Amygdala (tissue), 56 donors: ENCODE results near the gene GMNN.
"Not testable (repeated sequence)": the region's sequence is repeated elsewhere in the genome, so short reads cannot be mapped to it uniquely, and the experiment has no call there.

Experiments used
- DNase-seq, 56 donors: peaks; one replicate each; lab custom pipeline; 2025; lab: John Stamatoyannopoulos, UW

The GMNN gene

GRCh38 chr6:24761193-24761835 lies 13.4 kb upstream of the GMNN start:
- DNase-seq: no peak

DNA sequence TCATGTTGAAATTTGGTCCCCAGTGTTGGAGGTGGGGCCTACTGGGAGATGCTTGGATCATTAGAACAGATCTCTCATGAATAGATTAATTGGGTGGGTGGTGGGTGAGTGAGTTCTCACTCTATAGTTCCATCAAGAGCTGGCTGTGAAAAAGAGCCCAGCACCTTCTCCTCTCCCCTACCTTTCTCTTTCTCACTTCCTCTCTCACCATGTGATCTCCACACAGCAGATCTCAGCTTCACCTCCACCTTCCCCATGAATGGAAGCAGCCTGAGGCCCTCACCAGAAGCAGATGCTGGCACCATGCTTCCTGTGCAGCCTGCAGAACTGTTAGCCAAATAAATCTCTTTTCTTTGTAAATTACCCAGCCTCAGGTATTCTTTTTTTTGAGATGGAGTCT lies 12.9 kb upstream of the GMNN start:
- no peak for DNase-seq

- DNase-seq: no peak
These were observed 11.2 kb upstream of the GMNN start for GRCh38 chr6:24763578-24763977.

DNA sequence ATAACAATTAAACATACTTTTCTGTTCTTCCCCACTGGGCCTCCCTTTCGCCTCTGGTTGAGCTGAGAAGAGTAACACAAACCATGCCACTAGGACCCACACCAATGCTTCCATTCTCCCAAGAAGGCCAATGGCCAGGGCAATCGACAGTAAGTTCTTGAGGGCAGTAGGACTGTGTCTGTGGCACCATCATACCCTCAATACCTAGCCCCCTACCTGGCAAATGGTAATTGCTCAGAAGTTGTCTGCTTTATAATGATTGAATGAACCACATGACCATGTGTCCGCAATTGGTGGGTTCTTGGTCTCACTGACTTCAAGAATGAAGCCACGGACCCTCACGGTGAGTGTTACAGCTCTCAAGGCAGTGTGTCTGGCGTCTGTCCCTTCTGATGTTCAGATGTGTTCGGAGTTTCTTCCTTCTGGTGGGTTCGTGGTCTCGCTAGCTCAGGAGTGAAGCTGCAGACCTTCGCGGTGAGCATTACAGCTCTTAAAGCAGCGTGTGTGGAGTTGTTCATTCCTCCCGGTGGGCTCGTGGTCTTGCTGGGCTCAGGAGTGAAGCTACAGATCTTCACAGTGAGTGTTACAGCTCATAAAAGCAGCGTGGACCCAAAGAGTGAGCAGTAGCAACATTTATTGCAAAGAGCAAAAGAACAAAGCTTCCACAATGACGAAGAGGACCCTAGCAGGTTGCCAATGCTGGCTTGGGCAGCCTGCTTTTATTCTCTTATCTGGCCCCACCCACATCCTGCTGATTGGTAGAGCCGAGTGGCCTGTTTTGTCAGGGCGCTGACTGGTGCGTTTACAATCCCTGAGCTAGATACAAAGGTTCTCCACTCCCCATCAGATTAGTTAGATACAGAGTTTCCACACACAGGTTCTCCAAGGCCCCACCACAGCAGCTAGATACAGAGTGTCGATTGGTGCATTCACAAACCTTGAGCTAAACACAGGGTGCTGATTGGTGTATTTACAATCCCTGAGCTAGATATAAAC lies 9.6 kb upstream of the GMNN start:
- DNase-seq: not testable (repeated sequence)

GRCh38 chr6:24765968-24766367 lies 8.8 kb upstream of the GMNN start:
- not testable (repeated sequence) for DNase-seq

- DNase-seq: no peak
These were observed 7.9 kb upstream of the GMNN start for GRCh38 chr6:24766680-24767462.

GRCh38 chr6:24768361-24768760 lies 6.4 kb upstream of the GMNN start:
- no peak for DNase-seq

DNA sequence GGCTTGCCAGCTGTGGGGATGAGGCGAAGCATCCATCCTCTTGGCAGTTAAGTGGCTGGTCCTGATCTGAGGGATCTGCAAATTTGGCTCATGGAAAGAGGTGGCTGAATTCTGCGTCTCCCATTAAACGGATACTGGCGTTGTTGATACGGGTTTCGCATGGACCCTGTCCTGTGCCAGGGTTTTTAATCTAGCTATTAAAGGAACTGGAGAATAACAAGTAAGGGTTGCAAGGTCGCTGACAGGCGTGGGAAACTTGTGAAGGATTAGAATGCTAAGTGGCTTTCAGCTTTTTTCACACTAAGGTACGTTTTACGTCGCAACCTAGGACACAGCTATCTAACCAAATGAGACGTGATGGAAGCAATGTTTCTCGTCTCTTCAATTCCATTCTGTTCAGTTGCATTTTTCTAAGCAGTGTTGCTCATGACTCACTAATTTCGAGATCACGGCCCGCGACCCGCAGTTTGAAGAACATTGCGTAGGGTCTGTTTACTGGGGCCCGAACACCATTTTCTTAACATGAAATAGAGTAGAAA lies 852 bp downstream of the GMNN start:
- DNase-seq: no peak

DNA sequence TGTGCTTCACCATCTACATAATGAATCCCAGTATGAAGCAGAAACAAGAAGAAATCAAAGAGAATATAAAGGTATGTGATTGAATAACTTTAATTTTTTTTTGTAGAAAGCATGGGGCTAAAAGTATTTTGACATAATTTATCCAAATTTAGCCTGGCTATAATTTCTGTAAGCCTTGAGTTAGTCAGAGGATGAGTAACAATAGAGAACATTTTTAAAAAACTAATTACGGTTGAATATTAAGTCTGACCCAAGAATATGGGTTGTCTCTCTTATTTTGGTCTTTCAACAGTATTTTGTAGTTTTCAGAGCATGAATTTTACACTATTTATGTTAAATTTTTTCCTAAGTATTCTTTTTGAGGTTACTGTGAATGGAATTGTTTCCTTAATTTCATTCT lies 2.5 kb downstream of the GMNN start:
- no peak for DNase-seq

DNA sequence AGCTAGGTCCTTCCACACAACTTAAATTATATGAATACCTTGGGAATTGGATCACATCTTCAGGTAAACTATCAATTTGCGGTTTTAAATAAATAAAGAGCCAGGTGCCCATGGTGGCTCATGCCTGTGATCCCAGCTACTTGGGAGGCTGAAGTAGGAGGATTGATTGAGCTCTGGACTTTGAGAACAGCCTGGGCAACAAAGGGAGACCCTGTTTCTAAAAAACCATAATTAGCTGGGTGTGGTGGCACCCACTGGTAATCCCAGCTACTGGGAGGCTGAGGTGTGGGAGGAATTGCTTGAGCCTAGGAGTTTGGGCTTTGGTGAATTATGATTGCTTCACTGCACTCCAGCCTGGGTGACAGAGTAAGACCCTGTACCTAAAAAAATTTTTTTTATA lies 3.4 kb downstream of the GMNN start:
- DNase-seq: no peak

- no peak for DNase-seq
These were observed 4.1 kb downstream of the GMNN start for GRCh38 chr6:24778878-24779277.

- no peak for DNase-seq
These were observed 4.8 kb downstream of the GMNN start for GRCh38 chr6:24779416-24780016.

- no peak for DNase-seq
These were observed 5.5 kb downstream of the GMNN start for GRCh38 chr6:24780206-24780605.

- DNase-seq: no peak
These were observed 13.4 kb downstream of the GMNN start for GRCh38 chr6:24788031-24788665.

DNA sequence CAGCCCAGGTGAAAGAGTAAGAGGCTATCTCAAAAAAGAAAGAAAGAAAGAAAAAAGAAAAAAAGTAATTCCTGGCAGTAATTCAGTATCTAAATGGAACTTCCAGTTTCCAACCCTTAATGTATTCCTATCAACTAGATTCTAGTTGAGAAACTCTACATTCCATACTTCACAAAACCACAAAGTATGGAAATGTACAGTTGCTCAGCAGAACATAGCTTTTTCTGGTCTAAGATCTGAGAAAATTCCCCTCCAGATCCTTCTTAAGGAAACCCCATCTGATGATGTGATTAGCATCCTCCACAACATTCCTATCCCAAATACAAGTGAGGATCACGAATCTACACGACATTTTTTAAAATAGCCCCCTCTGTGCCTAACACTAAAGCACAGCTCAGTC lies 20.4 kb downstream of the GMNN start:
- DNase-seq: no peak

- no peak for DNase-seq
These were observed 22.0 kb downstream of the GMNN start for GRCh38 chr6:24796616-24797290.

GRCh38 chr6:24797596-24798216 lies 23.0 kb downstream of the GMNN start:
- DNase-seq: no peak

GRCh38 chr6:24798740-24799540 lies 24.2 kb downstream of the GMNN start, which contains the start of gene ARMH2:
Gene ARMH2, minus strand, starts transcription at chr6:24798917. Its CDS starts 60 bp downstream, at chr6:24798857.
- DNase-seq: no peak
